Cortex of kidney (tissue), 1 donor: ENCODE measurements around the gene ZGPAT.
"Not testable (repeated sequence)": the region's sequence is repeated elsewhere in the genome, so short reads cannot be mapped to it uniquely, and the experiment has no call there.

Experiments
- DNase-seq: peaks from one replicate; lab custom pipeline; 2025; lab: John Stamatoyannopoulos, UW

Gene ZGPAT

DNA sequence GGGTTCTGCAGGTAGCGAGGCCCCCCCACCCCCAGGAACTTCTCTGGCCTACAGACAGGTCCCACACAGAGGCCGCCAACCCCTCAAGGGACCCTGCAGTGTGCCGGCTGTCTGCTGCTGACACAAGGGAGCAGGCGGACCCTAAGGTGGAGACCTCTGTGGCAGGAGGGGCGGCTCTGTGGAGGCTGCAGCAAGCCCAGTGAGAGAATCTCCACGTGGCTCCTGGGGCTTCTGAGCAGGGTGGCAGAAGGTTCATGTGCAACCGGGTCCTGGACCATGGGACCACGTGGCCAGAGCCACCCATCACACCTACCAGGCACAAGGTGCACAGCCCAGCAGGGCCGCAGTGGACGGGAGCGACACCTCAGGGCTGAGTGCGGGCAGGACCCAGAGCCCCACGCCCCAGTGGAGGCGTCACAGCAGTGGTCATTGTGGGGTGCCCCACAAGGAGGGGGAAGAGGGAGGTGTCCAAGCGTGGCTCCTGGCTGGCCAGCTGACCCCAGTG is 4.3 kb upstream of the ZGPAT start:
- DNase-seq: no peak

DNA sequence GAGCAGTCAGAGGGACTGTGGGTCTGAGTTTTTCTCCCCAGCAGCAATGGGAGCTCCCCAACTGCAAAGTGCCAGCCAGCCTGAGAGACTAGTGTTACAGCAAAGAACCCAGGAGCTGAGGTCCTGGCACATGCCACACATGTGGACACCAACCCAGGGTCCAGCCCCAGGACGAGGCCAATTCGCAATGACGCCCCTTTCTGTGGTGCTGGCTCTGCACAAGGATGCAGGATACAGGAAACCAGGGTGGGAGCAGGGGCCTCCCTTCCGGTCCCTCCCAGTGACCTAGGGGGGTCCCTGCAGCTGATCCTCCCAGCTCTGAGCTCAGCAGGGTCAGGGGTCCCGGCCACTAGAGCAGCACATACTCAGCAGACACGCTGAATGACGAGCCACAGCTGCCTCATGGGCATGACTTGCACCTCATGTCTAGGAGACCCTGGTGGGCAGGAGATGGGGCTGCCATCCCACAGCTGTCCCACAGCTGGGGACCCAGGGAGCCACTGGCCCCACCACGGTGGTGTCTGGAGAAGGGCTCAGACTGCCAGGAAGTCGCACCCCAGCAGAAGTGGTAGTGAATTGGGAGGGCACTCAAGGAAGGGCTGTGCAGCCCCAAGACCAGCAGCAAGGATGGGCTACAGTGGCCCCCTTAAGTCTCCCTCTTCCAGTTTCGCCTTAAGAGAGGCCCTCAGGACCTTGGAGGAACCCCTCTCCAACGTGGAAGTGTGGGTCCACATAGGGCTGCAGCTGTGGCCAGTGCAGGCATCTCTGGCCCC is 3.7 kb upstream of the ZGPAT start:
- no peak for DNase-seq

DNA sequence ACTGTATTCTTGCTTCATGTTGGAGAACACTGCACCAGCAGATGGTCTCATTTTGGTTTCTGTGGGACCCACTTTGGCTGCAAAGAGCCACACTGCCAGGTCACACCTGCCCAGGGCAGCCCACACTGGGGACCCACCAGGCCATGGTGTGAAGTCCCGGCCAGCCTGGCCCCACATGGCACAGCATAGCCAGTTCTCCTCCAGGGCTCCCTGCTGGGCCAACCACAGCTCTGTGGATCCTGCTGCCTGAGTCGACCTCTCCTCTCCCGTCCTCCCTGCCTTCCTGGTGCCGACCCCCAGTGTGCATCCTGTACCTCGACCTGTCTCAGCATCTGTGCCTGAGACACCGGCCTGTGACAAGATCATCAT is 3.1 kb upstream of the ZGPAT start:
- no peak for DNase-seq

DNA sequence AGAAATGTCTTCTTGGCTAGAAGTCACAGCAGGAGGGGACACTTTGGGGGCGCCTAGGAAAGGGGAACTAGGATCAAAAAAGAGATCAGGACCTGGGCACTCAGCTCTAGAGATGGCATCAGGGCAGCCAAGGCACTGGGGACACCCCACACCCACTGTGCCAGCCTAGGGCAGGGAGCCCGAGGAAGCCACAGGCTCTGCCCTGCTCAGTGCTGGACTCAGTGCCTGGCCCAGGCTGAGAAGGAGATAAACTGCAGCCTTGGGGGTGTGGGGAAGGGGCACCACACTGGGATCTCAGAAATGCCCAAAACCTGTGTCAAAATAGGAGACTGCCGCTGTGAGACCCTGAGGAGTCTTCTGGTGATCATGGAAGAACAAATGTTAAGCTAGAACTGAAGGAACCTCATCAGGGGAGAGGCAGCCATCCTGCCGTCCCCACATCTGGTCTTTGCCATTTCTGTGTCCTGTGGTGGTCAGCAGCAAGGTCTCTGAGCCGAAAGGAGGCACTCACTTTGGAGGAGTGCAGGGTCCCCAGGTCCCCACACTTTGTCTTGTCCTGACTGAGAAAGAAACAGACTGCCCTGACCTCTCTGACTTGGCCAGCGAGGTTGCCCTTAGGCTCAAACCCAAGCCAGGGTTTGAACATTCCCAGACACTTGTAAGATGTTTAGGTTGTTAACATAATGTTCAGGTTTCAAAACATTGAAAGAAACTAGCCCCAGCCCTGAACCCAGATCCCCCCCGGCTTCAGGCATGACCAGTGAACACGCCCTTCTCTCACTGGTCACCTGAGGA is 2.4 kb upstream of the ZGPAT start:
- DNase-seq: no peak

DNA sequence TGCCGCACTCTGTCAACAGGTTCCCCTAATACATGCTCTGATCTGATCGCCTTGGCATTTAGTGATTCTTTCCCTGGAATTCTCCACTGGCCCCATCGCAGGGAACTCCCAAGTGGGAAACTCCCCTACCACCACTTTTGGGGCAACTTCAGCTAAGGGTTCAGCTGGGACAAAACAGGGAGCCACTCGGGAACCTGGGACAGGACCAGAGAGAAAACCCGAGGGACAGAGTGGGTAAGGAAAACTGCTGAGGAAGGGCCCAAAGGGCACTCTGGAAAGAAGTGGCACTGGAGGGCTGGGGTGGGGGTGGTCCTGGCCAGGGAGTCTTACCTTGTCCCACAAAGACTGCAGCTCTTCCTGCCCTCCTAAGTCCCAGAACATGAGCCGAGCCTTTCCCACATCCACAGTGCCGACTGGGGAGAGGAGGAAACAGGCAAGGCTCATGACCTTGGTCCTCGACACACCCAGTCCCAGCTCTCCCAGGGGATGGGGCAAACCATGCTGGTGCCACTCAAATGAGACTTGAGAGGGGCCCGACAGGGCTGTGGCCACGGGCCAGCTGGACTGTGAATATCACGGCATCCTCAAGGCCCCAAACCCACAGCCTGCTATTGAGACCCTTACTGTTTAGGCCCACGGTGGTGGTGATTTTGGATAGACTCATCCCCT is 1.7 kb upstream of the ZGPAT start:
- DNase-seq: no peak

DNA sequence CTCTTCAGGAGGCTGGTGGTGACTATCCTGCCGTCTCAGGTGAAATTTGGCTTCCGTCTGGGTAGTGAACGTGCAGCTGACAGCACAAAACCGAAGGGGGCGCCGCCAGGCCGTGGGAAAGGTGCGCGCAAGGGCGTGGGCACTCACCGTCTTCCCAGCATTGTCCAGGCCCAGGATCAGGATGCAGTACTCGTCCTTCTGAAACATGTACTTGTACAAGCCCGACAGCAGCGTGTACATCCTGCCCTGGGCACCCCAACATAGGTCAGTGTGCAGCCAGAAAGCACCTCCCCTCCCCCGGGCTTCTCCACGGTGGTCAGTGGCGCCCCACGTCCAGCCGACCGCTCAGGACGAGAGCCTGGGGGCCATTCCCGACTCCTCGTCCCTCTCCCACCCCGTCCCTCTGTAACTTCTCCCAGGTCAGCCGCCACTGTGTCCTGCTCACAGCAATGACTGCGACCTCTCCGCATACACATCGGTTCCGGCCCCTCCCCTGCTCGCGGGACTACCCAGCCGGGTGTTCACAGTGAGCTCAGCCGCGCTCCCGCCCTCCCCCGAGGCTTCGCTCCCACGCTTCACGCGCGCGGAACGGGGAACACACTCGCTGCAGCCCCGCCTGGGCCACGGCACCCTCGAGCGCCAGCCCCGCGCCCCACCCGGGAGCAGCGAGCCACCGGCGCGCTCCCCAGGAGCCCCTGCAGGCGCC is 834 bp upstream of the ZGPAT start:
- DNase-seq: no peak

DNA sequence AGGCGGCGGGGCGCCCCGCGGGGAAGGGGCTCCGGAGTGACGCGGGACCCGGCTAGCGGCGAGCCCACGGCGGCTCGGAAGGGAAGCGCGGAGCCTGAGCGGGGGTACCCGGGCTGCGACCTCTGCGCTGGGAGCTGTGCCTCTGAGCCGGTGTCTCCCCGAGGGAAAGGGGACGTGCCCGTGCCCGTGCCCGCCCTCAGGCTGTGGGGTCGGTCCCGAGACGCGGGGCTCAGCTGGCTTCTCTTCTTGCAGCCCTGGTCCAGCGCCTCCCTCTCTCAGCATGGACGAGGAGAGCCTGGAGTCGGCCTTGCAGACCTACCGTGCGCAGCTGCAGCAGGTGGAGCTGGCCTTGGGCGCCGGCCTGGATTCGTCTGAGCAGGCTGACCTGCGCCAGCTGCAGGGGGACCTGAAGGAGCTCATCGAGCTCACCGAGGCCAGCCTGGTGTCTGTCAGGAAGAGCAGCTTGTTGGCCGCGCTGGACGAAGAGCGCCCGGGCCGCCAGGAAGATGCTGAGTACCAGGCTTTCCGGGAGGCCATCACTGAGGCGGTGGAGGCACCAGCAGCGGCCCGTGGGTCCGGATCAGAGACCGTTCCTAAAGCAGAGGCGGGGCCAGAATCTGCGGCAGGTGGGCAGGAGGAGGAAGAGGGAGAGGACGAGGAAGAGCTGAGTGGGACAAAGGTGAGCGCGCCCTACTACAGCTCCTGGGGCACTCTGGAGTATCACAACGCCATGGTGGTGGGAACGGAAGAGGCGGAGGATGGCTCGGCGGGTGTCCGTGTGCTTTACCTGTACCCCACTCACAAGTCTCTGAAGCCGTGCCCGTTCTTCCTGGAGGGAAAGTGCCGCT is 686 bp downstream of the ZGPAT start:
- DNase-seq: no peak

DNA sequence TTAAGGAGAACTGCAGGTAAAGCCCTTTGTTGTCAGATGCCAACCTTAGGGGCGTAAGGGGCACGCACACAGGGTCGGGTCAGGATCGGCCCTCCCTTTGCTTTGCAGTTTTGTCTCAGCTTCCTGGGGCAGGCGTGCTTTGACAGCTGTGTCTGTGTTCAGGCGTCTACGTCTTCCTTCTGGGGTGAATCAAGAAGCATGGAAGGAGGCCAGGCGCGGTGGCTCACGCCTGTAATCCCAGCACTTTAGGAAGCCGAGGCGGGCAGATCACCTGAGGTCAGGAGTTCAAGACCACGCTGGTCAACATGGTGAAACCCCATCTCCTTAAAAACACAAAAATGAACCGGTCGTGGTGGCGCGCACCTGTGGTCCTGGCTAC is 1.3 kb downstream of the ZGPAT start:
- no peak for DNase-seq

DNA sequence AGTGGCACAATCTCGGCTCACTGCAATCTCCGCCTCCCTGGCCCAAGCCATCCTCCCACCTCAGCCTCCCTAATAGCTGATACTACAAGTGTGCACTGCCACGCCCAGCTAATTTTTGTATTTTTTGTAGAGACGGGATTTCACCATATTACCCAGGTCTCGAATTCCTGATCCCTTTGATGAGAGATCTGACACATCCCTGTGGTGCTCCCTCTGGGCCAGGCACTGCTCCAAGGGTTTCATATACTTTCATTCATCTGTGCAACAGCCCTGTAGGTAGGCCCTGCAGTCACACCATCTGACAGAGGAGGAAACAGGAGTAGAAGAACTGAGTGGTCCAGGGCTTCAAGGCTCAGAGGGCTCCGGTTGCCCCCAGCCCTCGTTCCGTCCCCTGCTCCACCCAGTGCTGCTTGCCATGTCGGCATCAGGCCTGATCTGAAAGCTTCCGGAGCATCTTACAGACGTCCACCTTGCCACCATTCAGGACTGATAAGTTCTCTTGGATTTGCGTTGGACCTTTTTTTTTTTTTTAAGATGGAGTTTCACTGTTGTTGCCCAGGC is 3.3 kb downstream of the ZGPAT start:
- no peak for DNase-seq

DNA sequence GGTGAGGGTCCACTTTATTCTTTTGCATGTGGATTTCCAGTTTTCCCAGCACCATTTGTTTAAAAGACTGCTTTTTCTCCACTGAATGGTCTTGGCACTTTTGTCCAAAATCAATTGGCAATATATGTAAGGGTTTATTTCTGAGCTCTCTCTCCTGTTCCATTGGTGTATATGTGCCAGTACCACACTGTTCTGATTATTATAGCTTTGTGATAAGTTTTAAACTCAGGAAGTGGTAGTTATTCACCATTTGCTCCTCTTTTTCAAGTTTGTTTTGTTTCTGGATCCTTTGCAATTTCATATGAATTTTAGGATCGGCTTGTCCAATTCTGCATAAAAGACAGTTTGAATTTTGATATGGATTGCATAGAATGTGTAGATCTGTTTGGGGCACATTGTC is 4.4 kb downstream of the ZGPAT start:
- no peak for DNase-seq

DNA sequence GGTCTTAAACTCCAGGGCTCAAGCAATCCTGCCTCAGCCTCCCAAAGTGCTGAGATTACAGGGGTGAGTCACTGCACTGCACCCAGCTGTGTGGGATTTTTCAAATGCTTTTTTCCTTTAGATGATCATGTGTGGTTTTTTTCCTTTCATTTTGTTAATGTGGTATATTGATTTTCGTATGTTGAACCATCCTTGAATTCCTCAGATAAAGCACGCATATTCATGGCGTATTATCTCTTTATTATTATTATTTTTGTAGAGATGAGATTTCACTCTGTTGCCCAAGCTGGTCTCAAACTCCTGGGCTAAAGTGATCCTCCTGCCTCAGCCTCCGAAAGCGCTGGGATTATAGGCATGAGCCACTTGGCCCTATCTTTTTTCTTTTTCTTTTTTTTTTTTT is 7.0 kb downstream of the ZGPAT start:
- DNase-seq: no peak

DNA sequence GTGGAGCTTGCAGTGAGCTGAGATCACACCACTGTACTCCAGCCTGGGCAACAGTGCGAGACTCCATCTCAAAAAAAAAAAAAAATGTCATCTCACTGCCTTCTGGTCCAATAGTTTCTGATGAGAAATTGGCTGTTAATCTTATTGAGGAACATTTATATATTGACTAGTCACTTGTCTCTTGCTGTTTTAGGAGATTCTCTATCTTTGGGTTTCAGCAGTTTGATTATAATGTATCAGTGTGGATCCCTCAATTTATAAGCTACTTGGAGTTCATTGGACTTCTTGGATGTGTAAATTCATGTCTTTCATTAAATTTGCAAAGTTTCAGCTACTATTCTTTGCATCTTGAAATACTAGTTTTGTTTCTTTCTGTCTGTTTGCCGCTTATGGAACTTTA is 11.2 kb downstream of the ZGPAT start:
- no peak for DNase-seq

DNA sequence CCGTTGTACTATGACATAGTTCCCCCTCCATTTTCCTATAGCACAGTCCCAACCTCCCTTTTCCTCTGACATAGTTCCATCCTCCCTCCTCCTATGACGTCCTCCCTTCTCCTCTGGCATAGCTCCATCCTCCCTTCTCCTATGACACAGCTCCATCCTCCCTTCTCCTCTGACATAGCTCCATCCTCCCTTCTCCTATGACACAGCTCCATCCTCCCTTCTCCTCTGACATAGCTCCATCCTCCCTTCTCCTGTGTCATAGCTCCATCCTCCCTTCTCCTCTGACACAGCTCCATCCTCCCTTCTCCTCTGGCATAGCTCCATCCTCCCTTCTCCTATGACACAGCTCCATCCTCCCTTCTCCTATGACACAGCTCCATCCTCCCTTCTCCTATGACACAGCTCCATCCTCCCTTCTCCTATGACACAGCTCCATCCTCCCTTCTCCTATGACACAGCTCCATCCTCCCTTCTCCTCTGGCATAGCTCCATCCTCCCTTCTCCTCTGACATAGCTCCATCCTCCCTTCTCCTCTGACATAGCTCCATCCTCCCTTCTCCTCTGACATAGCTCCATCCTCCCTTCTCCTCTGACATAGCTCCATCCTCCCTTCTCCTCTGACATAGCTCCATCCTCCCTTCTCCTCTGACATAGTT is 15.3 kb downstream of the ZGPAT start:
- DNase-seq: not testable (repeated sequence)

DNA sequence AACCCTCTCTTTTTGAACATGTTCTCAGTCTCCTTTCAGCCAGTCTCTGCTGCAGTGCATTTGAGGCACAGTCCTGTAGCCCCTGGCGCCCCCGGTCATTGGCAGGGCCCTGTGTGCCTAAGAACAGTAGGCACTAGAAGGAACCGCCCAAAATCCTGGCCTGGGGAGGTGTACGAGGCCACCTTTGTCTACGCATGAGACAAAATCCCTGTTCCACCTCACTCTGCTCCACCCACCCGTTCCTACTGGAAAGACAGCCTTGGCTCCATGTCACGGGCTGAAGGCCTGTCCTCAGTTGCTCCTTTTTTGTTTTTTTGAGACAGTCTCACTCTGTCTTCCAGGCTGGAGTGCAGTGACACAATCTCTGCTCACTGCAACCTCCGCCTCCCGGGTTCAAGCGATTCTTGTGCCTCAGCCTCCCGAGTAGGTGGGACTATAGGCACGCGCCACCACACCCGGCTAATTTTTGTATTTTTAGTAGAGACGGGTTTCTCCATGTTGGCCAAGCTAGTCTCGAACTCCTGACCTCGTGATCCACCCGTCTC is 22.4 kb downstream of the ZGPAT start:
- DNase-seq: not testable (repeated sequence)

DNA sequence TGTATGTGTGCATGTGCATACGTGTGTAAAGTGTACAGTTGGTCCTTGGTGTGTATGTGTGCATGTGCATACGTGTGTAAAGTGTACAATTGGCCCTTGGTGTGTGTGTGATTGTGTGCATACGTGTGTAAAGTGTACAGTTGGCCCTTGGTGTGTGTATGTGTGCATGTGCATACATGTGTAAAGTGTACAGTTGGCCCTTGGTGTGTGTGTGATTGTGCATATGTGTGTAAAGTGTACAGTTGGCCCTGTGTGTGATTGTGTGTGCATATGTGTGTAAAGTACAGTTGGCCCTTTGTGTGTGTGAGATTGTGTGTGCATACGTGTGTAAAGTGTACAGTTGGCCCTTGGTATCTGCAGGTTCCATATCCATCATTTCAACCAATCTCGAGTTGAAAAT is 23.6 kb downstream of the ZGPAT start:
- DNase-seq: no peak

DNA sequence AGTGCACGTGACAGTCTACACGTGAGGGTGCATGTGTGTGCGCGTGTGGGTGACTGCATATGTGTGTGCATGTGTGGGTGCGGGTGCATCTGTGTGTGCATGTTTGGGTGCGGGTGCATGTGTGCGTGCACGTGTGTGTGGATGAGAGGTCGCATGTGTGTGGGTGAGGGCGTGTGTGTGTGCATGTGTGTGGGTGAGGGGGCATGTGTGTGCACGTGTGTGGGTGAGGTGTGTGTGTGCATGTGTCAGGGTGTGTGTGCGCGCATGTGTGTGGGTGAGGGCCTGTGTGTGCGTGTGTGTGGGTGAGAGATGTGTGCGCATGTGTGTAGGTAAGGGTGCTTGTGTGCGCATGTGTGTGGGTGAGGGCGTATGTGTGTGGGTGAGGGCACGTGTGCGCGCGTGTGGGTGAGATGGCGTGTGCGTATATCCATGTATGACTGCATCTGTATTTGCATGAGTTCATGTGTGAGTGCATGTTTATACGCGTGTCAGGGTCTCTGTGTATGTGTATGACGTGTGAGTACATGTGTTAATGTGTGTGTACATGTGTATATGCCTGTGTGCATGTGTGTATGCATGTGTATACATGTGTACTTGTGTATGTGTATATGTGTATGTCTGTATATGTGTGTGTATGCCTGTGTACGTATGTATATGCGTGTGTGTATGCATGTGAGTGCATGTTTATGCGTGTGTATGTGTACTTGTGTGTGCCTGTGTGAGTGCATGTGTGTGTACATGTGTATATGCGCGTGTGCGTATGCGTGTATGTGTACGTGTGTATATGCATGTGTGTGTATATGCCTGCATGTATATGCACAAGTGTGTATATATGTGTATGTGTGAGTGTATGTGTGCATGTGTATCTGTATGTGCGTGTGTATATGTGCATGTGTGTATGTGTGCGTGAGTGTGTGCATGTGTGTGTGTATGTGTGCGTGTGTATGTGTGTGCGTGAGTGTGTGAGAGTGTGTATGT is 24.6 kb downstream of the ZGPAT start:
- DNase-seq: no peak

DNA sequence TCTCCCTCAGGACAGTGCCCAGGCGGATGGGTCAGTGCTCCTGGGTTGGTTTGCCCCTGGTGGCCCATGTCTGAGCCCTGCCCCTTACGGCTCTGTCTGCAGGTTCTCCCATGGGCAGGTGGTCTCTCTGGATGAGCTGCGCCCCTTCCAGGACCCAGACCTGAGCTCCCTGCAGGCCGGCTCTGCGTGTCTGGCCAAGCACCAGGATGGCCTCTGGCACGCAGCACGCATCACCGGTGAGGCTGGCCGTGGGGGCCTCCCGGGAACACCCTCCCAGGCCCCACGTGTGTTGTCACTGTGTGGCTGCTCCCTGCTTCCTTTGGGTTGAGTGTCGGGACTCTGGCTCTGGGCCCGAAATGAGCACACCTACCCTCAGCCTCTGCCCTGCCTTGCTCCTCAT is 25.3 kb downstream of the ZGPAT start:
- DNase-seq: no peak

DNA sequence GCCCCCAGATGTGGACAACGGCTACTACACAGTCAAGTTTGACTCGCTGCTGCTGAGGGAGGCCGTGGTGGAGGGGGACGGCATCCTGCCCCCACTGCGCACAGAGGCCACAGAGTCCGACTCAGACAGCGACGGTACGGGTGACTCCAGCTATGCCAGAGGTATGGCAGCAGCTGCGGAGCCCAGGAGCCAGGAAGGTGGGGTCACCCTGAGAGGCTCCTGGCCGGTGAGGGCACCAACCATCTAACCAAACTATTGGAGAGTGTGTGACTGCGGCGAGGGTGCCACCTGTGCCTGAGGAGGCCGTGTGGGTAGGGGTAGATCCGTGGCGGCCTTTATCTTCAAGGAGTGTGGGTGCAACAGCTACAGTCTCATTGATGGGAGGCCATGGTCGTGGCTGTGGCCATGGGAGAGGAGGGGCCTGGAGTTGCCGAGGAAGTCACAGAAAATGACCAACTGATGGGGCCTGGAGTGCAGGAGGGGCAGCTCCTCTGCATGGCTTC is 25.8 kb downstream of the ZGPAT start:
- DNase-seq: no peak
